Thyroid gland (tissue), 4 donors: Measurements from ENCODE around the gene LOXL4.

Experiments used
- POLR2A ChIP-seq, 2 donors: fragments of 450-650 bp; IDR thresholded peaks; one replicate each; pipeline ENCODE4 v1.6.1; 2017; ENCODE audit warnings: antibody characterized with exemption in 2 of 2, mild to moderate bottlenecking in 2 of 2, moderate library complexity in 1 of 2
- TF ChIP-seq, protein P1 (sequence below), 6 experiments: fragments of 200-600 bp in 3 of 6; fragments of 450-650 bp in 3 of 6; sonication (generic) in 3 of 6; IDR thresholded peaks; one replicate each; pipeline ENCODE4 v1.5.1; 2016 to 2019; ENCODE audit warnings: antibody characterized with exemption in 6 of 6, mild to moderate bottlenecking in 2 of 6, inconsistent platforms in 1 of 6, moderate library complexity in 1 of 6

DNA sequence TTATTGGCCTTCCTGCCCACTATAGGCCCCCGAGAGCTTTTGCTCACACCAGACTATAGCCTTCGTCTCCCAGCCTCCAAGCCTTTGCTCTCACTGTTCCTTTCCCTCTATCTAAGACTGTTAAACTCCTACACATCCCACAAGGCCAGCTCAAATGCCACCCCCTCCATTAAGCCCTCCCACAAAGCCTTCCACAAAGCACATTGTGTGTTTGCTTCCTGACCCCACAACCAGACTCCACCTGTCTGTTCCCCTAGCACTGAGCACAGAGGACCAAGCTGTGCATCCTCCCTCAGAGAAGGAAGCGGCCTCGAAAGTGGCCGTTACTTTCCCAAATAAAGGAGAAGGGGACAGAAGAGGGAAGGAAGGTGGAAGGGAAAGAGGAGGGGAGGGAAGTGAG, 1.3 kb downstream of the LOXL4 start:
- TF ChIP-seq POLR2A (IDR thresholded peaks at IDR 0.05): no peak
- TF ChIP-seq, protein P1, sequence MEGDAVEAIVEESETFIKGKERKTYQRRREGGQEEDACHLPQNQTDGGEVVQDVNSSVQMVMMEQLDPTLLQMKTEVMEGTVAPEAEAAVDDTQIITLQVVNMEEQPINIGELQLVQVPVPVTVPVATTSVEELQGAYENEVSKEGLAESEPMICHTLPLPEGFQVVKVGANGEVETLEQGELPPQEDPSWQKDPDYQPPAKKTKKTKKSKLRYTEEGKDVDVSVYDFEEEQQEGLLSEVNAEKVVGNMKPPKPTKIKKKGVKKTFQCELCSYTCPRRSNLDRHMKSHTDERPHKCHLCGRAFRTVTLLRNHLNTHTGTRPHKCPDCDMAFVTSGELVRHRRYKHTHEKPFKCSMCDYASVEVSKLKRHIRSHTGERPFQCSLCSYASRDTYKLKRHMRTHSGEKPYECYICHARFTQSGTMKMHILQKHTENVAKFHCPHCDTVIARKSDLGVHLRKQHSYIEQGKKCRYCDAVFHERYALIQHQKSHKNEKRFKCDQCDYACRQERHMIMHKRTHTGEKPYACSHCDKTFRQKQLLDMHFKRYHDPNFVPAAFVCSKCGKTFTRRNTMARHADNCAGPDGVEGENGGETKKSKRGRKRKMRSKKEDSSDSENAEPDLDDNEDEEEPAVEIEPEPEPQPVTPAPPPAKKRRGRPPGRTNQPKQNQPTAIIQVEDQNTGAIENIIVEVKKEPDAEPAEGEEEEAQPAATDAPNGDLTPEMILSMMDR (IDR thresholded peaks at IDR 0.05): no peak
